Eye (tissue), 1 donor: Measurements from ENCODE around the gene MAPK13.
A peak's percentile ranks its signal among the peaks of the same experiment; 100 is the strongest.
"Not testable (repeated sequence)": the region's sequence is repeated elsewhere in the genome, so short reads cannot be mapped to it uniquely, and the experiment has no call there.

Source experiments
- DNase-seq: peaks from one replicate; pipeline ENCODE4 v3.0.0-alpha.2; 2015

Gene MAPK13

GRCh38 chr6:36115412-36115811 is 14.9 kb upstream of the MAPK13 start:
- DNase-seq = no peak

DNA sequence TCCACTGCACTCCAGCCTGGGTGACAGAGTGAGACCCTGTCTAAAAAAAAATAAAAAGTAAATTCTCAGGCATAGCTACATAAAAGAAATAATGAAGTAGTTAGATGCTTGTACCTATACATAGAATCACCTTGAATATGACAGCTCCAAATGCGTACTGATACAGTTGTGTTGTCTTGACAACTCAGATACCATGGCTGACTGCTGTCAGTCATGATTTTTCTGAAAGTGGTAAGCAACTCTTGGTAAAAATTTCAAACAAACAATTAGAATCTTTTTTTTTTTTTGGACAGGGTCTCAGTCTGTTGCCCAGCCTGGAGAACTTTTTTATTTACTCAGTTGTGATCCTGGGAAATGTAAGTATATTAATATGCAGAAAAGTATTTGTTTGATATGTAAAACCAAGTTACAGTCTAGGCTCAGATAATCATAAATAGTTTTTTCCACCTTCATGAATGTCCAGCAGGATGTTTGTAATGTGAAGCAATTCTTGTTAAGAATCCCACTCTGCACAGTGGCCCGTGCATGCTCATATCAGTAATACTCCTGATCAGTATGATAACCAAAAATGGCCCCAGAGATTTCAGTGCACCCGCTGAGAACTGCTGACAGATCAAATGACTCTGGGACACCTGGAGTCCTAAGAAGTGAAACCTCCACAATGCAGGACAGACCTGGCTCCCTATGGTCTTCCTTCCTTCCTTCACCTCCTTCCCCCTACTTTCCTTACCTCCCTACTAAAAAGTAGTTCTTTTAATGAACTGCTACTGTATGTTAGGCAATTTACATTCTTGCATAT is 14.0 kb upstream of the MAPK13 start:
- DNase-seq = no peak

- no peak for DNase-seq
These were observed 13.4 kb upstream of the MAPK13 start for GRCh38 chr6:36116943-36117342.

- no peak for DNase-seq
These were observed 12.4 kb upstream of the MAPK13 start for GRCh38 chr6:36117658-36118549.

- no peak for DNase-seq
These were observed 11.7 kb upstream of the MAPK13 start for GRCh38 chr6:36118550-36119107.

DNA sequence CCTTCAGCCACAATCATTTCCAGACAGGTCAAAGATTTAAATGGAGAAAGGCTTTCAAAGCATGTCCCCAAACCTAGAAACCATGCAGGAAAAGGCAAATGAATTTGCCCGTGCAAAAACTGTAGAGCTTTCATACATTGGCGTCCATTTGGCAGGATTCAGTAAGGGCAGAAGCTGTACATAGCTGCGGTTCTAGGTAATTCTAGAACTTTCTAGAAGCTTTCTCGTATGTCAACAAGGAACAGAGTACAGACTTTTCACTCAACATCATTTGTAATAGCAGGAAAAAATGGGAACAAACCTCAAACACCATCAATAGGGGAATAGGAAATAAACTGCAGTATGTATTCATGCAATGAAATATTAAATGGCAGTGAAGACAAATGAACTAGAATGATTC is 11.1 kb upstream of the MAPK13 start:
- no peak for DNase-seq

DNA sequence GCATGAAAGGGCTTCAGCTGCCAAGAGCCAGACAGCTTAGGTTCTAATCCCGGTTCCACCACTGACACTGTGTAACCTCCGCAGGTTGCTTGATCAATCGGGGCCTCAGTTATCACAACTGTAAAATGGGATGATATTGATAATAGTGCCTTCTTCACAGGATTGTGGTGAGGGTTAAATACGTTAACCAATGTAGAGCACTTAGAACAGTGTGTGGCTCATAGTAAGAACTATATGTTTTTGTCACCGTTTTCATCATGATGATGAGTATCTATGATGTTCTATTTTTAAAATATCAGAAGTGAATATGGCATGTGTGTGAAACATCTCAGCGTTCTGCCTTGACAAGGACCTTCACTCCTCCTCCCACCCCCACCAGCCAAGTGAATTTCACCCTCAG is 10.3 kb upstream of the MAPK13 start:
- no peak for DNase-seq

DNA sequence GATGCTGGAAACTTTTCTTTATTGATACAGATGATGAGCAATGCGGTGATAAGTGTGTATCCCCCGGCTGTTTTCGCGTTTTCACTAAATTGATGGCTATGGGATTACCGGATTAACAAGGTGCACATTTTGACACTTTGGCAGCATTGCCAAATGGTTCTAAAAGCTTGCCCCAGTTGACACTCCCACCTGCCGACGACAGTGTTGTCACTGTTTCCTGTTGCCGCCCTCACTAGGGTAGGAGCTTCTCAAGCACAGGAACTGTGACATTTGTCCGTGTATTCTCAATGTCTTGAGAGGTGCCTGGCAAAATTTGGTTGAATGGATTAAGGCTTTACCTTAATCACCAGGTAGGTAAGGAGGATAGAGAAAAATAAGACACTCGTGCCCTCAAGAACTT is 9.8 kb upstream of the MAPK13 start:
- no peak for DNase-seq

DNA sequence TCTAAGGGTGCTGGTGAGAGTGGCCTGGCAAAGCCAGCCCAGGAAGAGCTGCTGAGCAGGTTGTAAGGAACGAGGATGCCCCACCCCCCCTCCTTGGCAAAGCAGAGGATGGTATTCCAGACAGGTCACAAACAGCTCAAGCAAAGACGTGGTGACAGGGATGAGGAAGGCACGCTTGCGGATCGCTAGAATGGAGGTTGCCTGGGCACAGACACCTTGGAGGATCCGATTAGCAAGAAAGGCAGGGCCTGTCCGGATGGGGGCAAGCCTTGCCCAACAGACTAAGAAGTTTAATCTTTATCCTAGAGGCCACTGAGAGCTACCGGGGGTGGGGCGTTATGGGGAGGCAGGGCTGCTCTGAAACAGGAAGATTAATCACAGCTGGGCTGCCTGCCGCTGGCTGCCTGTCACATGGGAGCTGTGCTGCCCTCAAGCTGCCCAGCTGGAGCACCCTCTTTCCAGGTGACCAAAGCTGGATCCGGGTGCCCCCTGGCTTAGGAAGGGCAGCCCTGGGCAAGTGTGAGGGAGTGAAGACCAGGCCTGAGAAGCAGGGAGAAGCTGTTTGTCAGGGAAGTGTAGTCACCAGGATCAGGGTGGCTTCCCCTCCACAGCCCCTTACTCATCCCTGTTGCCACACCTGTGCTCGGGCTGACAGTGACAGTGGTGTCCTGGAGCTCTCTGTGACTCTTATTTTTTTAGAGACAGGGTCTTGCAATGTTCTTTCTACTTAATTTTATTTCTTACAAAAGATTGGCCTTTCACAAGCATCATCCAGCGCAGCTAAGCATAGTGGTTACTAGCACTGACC is 9.1 kb upstream of the MAPK13 start:
- DNase-seq = no peak

DNA sequence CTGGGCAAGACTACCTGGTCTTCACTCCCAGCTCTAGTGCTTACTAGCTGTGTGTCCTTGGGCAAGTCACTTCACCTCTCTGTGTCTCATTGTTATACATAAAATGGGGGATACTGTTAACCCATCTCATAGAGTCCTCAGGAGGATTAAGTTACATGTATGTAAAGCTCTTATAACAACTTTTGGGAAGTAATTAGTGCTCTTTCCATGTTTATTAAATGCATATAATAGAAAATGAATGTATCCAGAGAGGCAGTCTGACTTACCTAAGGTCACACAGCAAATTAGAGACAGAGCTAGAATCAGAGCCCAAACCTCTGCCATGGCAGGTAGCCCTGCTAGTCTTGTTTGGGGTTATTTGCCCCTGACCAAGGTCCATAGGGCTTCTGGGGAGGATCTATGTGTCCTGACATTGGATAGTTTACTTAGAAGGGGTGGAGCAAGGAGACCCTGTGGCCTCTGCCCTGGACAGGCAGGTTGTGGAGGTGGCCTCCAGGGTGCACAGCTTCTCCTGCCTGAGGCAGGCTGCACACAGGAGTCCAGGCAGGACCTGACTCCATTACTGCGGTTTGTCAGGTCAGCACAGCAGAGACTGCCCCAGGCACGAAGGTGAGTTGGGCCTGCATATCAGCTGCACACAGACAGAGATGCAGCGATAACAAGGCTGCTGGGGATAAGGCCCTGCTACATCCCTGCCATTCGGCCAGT is 8.4 kb upstream of the MAPK13 start:
- DNase-seq = no peak

DNA sequence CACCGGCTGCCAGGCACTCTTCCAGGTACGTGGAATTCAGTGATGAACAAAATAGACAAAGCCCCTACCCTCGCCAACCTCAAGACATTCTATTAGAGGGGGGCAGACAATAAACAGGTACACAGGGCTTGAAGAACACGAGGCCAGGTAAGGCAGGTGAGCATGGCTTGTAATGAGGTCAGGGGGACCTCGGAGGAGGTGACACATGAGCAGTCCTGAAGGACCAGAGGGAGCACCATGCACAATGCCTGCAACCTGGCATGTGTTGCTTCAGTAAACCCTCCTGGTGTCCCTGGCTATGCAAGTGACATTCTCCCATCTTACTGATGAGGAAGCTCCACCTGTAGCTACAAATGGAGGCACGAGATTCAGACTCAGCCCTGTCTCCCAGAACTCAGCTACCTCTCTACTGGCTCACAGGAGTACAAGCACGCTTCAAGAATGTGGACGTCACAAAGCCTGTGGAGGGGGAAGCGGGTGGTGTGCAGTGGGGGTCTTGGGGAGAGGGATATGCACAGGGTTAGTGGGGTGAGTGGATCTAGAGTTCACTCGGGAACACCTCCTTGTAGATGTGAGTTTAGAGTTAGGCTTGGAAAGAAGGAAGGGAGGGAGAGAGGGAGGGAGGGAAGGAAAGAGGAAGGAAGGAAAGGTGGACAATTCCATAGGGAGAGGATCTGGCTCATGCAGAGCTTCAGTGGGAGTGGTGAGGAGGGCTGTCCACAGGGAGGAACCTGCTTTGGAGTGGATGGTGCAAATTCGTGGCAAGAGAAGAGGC is 7.6 kb upstream of the MAPK13 start:
- no peak for DNase-seq

DNA sequence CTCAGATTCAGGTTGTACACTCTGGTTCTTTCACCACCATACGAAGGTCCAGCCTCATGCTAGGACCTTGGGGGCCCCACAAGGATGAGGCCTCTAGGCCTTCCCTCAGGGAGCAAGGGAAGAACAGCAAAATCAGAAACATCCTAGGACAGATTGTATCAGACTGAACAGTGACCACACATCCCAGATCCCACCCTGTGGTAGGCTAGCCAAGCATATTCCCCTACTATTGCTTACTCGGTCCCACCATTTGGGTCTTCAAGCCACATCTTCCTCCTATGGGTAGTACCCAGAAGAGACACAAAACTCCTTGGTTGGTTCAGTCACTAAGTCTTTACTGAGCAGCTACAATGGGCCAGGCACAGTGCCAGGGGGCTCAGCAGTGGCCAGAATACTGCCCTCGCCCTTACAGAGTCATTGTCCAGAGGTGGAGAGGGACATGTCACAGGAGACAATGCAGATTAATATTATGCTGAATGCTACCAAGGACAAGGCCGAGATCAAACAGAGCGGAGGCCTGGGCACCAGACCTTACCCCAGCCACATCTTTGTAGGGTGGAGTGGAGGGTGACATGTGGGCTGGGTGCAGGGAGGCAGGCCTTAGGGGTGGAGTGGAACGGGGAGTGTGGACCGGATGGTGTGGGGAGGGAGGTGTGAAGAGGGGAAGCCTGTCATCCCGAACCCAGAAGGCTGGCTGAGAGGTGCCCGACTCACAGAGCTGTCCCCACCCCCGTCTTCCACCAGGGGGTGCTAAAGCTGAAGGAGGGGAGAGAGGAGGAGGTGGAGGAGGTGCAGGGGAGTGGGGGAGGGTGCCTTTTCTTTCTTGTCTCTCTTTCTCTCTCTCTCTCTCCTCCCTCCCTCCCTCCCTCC is 6.8 kb upstream of the MAPK13 start:
- DNase-seq = peak; percentile 90

DNA sequence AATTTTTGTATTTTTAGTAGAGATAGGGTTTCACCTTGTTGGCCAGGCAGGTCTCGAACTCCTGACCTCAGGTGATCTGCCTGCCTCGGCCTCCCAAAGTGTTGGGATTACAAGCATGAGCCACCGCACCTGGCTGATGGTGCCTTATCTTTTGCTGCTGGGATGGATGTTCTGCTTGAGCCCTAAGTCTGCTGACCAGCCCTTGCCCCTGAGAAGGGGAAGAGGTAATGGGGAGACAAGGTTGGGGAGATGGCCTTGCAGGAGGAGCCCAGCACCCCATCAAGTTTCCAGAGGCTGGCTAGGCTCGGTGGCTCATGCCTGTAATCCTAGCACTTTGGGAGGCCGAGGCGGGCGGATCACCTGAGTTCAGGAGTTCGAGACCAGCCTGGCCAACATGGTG is 6.0 kb upstream of the MAPK13 start:
- DNase-seq = not testable (repeated sequence)

DNA sequence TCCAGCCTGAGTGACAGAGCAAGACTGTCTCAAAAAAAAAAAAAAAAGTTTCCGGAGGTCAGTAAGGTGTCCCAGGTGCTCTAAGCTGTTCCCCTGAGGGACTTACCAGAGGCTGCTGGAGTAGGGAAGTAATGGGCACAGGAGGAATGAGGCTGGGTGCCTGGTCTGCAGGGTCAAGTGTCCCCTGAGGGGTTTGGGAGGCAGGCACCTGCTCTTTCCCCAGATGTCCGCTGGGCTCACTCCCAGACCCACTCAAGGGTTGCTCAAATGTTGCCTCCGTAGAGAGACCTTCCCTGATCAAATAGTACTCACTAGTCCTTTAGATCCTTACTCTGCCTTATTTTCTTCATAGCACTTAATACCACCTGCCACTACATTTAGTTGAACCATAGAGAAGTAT is 5.4 kb upstream of the MAPK13 start:
- DNase-seq = no peak

DNA sequence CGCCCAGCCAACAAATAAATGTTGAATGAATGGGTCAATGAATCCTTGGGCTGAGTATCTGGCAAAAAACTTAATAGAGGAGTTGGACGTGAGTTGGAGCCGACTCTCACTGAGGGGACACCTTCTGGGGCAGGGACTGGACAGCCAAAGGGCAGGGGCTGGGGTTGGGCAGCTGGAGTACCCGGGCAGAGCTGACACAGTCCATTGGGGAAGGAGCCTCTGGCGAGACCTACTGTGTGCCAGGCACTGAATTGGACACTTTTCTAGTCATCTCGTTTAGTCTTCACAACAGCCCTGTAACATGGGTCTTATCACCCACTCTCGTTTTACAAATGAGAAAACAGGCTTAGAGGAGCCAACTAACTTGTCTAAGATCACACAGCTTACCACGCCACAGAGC is 4.7 kb upstream of the MAPK13 start:
- DNase-seq = no peak

DNA sequence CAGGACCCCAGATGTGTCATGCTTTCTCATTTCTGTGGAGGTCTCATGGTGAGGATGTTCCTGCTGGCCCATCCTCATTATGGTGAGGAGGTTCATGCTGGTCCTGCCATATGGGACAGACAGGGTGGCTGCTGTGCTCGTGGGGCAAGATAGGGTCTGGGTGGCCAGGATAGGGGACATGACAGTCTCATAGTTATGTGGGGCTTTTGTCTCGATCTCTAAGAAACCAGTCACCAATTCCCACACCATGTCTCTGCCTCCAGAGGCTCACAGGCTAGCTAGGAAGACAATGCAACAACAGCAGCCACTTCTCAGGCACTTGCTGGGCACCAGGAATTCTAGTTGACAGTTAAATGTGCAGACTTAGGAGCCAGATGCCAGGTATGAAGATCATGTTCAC is 4.2 kb upstream of the MAPK13 start:
- no peak for DNase-seq

DNA sequence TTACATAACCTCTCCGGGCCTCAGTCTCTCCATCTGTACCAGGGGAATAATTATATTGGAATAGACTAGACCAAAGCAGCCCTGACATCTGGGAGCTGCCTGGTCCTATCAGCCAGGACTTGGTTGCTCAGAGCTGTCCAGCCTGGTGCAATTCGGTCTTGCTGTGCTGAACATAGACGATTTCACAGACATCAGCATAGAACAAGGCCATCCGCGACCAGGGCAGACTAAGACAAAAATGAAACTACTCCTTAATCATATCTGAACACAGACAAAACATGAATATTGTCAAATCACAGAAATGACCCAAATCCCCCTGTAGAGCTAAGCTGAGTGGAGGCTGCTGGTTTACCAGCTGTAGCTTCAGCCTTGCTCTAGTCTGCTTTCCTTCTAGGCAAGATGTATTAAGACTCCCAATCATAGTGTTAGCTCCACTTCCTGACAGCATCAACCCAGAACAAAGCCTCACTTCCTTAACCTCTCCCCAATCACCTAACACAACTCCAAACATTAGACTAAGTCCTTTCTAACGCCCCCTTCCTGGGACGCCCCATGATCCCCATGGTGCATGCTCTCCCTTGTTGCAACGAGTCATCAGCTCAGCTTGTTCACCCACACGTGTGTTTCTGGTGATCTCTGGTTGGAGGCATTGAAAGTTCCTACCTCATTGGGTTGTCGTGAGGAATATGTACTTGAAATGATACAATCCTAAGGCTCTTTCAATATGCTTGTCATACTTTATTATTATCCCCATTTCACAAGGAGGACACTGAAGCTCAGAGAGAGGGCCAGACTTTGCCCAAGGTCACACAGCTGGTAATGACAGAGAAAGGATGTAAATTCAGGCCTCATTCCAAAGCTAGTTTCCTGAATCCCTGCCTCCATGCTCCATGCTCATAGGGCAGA is 3.5 kb upstream of the MAPK13 start:
- no peak for DNase-seq

GRCh38 chr6:36127462-36128016 is 2.8 kb upstream of the MAPK13 start:
- no peak for DNase-seq

GRCh38 chr6:36128073-36128472 is 2.2 kb upstream of the MAPK13 start:
- no peak for DNase-seq
